Kidney tubule cell (primary cell): ENCODE data around the gene PIK3AP1.

Experiments
- DNase-seq: peaks from one replicate; pipeline ENCODE4 v3.0.0-alpha.2; 2018; ENCODE audit warnings: low spot score

PIK3AP1 gene

DNA sequence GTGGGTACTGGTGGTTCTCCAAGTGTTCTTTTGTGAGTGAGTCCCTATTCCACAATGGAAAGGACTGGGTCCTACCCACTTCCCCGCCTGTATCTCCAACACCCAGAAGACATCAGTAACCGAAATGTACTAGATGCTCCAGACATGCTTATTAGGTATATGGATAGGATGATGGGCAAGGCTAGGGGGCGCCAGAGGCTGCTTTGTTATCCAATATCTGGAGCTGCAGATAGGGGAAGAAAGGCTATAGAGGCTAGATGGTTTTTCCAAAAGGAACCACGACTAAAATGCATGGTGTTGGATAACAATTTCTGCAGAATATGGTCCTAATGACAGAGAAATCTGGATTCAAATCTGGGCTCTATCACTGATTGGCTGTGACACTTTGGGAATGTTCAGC, 77.3 kb downstream of the PIK3AP1 start:
- DNase-seq, result peak; percentile 67

DNA sequence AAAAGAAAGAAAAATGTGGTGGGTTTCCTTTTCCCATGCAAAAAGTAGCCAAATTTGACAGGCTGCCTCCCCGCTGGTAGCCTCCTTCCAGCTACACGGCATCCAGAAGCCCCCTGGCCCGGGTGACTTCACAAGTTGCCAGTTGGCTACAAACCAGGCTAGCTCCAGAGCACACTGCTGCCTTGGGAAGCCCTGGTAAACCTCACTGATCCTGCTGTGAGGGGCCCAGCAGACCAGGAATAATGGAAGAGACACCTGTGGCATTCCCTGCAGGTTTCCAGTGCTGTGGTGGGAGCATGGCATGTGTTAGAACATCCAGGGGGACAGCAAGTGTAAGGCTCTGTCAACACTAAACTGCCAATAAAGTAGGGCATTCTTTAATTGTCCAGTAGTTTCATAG, 77.8 kb downstream of the PIK3AP1 start:
- no peak for DNase-seq

DNA sequence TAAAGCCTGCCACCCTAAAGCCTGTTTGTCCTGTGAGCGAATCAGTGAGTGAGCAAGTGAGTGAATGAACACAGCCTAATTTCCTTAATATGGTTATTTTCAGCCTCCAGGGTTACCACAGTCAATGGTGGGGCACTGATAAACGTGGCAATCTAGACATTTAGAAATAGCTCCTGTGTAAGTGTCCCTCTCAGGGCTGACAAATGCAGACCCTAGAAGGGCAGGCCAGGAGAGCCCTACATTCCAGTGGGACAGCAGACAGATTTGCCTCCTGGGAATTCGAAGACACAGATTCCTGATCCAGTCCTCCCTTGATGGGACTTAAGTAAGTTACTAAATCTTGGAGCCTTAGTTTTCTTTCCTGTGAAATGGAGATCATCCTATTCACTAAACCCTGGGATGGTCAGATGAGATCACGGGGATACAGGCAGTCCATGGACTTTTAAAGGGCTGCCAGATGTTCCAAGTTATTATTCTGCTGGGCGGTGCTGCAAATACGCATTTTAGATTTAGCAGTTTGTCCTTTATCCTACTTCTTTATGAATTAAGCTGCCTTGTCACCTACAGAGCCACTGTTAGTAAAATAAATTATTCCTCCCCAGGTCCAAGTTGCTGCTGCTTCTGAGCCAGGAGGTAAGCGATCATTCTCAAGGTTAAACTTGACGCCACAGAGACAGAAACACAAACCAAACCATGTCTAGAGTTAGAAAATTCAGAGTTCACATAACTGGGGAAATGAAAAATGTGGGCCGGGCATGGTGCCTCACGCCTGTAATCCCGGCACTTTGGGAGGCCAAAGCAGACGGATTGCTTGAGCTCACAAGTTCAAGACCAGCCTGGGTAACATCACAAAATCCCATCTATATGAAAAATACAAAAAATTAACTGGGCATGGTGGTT, 78.7 kb downstream of the PIK3AP1 start:
- DNase-seq, result no peak

DNA sequence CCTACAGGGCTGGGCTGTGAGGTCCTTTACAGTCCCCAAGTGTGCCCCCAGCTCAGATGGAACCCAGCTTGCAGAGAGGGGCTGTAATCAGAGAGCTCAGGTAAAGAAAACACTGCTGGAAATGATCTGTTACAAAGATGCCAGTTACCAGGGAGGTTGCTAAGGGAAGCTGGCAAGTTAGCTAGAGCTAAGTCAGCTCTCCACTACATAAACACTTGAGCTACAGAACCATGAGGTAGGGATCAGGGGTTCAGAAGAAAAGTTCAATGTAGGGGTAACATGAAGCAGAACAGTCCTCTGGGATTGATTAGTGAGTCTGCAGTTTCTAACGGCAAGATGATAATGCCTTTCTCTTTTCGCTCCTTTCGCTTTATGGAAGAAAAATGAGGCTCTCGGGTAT, 80.4 kb downstream of the PIK3AP1 start:
- DNase-seq, result no peak

DNA sequence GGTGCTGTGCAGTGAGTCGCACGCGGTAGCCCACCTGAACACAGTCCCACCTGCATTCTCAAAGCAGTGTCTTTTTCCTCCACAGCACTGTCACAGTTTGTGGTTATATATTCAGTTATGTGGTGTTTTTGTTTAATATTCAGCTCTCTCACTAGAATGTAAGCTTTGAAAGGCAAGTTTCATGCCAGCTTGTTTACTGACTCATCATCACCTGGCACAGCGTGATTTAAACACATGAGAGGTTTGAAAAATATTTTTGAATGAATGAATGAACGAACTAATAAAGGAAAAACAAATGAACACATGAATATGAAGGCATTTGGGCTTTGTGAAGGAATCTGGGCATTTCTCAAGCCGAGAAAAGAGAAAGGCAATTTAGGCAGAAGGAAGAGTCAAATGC, 81.6 kb downstream of the PIK3AP1 start:
- peak; percentile 36 for DNase-seq

DNA sequence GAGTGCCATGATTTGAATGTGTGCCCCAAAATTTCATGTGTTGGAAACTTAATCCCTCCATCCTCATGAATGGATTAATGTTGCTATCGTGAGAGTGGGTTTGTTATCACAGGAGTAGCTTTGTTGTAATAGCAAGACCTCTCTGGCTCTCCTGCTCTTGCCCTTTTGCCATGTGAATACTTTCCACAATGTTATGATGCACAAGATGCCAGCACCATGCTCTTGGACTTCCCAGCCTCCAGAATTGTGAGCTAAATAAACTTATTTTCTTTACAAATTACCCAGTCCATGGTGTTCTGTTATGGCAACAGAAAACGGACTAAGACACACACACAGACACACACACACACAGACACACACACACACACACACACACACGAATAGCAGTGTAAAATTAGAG, 82.2 kb downstream of the PIK3AP1 start:
- DNase-seq, result no peak

DNA sequence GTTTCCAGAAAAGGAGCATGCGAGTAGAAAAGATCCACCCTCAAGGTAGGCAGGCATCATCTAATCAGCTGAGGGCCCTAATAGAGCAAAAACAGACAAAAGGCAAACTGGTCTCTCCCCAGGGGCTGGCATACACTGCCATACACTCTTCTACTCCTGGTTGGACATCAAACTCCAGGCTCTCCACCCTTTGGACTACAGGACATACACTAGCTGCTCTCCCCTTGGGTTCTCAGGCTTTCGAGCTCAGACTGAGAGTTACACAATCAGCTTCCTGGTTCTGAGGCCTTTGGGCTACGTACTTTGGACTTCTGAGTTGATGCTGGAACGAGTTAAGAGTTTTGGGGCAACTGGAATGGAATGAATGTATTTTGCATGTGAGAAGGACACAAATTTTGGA, 82.6 kb downstream of the PIK3AP1 start:
- DNase-seq, result no peak

DNA sequence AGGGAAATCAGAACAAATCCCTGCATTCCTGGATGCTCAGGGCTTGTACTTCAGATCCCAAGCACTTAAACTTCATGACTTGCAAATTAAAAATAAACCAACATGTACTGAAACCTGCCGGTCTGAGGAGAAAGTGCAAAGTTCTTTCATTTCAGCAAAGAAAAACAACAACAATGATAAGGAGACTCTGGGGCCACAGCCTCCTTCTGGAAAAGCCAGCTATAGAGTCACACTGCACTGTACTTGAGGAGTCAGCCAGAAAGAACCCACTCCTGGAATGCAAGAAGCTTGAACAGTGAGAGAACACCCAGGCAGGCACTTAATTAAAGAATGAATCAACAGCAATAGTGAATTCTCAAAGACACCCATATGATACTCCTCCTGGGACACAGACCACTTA, 83.8 kb downstream of the PIK3AP1 start:
- DNase-seq, result peak; percentile 39

DNA sequence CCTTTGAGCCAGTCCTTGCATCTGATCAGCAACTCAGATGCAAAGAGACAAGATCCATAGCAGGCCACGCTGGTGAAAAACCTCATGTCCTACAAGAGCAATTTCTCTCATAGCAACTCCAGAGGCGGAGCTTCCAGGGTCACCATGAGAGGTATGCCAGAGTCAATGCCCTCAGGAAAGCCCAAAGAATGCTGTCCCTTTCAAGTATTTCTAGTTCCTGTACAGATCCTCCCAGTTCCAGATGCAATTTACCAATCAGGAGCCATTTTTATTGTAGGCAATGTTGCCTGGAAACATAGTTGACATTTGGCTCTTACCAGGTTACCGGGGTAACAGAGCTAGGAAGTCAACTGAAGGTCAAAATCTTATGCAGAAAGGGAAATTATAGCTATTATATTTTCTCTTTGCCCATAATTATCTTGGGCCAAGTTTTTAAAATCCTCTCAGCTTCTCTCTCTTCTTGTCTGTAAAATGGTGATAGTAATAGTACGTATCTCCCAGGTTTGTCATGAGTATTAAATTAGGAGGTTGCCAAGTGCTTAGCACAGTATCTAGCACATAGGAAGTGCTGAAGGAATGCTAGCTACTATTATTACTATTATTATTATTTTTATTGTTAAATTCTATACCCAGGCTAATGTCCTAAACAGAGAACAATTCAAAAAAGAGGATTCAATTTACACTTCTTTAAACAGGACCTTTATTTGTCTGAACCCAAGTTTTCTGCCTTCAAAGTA, 87.2 kb downstream of the PIK3AP1 start:
- no peak for DNase-seq

DNA sequence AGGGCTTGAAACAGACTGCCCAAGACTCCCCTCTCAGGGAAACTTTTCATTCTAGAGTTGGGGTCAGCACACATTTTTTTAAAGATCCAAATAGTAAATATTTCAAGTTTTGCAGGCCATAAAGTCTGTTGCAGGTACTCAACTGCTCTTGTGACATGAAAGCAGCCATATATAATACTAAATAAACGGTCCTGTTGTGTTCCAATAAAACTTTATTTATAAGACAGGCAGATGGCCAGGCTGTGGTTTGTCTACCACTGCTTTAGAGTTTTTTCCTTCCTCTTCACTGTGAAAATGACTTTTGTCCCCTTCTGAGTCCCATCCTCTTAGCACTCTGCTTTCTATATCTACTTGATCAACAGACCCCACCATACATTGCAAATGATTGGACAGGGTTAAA, 93.0 kb downstream of the PIK3AP1 start:
- no peak for DNase-seq

DNA sequence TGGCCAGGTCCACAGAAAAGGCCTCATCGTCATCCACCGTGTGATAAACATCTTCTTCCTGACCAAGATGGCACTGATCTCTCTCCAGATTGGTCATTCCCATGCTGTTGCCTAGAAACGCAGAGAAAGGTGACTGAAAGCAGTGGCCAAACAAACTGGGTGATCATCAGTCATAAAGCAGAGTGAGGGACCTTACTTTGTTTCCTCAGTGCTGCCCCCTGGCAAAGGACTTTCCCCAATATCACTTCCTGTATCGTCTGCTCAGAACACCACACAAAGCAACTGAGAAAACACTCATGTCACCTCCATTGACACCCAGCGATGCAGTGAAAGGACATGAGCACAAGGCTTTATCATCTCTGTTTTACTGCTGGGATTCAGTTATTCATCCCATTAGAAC, 93.5 kb downstream of the PIK3AP1 start:
- no peak for DNase-seq

DNA sequence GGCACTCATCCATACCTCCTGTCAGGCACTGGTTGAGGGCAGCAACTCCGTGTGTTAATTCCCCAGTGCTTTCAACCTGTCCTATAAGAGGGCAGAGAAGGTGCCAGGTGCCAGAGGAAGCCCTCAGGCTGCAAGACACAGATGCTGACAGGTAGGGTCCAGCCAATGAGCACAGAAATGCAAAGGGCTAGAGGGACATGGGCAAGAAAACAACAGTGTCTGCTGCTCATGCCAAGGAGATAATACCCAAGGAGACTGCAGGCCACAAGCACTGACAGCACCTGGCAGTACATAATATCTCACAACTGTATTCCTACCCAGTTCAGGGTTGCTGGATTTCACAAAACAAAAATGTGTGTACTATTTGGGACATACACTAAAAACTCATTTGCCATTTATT, 95.1 kb downstream of the PIK3AP1 start:
- DNase-seq, result no peak

DNA sequence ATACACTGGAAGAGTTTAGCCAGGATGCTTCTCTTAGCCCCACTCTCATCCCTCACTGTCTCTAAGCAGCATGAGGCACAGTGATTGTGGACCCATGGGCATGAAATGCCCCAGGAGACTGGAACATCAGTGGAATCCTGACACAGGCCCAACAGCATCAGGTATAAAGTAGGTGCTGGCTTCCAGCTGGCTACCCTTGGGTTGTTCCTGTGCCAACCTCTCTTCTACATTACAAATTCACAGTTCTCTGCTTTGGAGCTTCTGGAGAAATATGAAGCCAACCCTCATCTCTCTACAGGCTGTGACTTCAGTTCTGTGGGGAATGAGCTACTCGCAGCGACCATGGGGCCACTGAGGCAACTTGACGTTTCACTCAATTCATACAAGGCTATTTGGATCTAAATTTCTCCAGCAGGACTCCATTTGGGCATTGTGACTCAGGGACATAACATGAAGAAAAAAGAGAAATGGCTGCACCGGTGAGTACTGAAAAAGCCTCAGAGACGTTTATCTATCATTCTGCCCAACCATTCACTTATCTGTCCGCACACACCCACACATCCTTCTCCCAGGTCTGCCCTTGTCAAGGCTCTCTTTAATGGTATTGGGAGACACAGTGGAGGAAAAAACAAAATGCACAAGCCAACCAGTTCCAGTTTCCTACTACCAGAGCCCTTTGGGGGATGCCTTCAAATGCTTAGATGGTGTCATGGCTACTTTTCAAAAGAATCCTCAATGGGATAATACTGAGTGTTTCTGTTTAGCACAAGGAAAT, 98.1 kb downstream of the PIK3AP1 start:
- DNase-seq, result no peak

DNA sequence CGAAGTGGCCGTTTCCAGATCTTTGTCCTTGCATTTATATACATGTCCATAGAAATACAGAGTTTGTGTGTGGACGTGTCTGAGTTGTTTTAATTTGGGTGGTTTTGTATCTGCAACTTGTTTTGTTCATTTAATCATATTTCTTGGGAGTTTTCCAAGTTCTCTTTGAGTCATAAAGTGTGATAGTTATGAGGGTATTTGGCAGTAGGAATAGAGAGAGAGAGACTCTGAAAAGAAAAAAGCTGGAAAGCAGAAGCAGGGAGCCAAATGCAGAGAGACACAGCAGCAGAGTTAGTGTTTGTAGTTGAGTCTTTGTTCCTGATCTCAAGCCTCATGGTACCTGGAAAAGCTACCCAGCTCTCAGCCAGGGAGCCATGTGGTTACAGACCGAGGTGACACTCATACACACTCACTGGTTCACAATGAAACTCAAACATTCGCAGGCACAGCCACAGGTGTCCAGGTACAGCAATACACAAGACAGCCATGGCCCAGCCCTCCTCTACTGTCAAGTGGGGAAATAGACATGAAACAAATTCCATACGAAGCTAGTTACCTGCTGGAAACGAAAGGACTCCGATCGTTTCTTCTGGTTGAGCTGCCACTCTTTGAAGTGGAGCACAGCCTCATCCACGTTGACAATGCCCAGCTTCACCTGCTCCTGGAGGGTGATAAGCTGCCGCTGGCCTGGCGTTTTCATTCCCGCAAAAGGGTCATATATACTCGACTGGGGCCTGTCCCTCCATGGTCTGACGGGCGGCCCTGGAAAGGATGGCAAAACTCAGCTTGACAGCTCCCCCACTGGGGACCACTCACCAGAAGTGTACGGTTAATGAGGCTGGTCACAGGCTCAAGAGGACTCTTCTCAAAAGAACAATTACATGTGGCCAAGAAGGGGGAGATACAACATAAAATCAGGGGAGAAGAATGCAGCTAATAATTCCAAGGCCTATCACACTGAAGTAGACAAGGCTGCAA, 100.2 kb downstream of the PIK3AP1 start:
- DNase-seq, result no peak

DNA sequence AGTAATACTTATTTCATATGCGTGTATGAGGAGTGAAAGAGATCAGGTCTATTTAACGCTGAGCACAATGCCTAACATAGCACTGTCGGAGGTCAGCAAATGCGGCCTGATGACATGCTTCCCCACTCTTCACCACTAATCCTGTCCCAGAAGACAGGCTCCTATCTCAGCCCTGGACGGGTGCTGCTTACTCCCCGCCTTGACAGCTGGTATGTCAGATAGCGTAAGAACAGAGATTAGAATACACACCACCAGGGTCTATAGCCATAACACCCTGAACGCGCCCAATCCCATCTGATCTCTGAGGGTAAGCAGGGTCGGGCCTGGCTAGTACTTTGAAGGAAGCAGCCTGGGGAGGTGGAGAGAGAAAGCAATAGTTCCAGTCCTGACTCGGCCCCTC, 101.2 kb downstream of the PIK3AP1 start:
- no peak for DNase-seq

DNA sequence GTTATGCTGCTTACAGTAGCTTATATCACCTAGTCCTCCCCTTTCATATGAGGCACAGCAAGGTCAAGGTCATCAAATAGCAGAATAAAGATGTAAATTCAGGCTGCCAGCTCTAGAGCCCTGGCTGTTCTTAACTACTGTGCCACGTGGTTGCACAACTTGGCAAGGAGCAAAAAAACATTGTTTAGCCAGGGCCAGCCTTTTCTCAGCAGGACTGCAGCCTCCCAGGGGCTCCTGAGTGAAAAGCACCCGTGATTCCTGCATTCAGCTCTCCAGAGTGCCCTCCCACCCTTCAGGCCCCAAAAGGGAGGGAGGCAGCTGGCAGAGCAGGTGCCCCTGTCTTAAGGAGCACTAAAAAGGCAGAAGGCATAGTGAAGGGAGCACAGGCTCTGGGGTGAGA, 101.7 kb downstream of the PIK3AP1 start:
- DNase-seq, result no peak

DNA sequence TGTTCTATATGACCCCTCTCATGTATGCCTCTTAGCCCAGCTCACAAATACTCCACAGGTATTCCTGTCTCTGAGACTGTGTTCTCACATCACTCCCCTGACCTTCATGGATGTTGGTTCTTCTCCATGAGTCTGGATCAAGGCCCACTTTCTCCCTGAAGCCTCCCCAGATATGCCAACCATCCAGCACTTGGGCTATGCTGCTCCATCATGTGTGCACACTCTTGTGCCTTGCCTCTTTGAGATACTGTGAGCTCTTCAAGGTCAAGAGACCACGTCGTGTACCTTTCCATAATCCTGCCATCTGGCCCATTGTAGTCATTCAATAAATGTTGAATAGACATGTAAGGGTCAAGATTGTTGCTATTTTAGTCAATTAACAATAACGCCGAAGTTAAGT, 103.4 kb downstream of the PIK3AP1 start:
- DNase-seq, result no peak

DNA sequence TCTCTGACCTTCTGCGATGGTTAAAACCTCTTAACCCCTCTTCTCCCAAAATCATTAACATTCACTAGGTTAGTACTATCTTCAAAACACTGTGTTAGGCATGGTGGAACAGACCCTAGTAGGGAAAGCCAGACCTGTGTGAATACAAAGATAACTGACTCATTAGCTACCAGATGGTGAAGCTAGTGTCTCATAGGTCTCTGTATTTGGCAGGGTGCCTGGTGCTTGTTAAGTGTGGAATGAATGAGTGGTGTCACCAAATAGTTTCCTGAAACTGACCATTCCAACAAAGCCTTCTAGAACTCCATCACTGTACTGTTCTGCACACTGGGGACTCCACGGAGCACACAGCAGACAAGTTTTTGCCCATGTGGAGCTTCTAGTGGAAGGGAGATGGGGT, 105.8 kb downstream of the PIK3AP1 start:
- peak; percentile 96 for DNase-seq

DNA sequence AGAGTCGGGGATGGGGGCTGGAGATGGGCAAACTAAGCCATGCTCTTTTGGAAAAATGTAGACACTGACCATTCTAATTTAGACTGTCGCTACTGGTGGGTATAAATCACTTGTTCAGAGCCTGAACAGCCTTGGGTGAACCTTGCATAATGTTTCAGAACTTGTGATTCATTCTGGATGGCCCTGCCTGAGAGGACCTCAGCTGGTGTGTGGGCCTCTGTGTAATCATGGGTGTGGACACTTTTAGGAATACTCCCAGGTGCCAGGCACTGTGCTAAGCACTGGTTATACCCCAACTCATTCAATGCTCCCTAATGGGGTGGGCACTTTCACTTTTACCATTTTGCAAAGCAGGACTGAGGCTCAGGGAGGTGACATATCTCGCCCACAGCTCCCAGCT, 106.7 kb downstream of the PIK3AP1 start:
- DNase-seq, result peak; percentile 17

DNA sequence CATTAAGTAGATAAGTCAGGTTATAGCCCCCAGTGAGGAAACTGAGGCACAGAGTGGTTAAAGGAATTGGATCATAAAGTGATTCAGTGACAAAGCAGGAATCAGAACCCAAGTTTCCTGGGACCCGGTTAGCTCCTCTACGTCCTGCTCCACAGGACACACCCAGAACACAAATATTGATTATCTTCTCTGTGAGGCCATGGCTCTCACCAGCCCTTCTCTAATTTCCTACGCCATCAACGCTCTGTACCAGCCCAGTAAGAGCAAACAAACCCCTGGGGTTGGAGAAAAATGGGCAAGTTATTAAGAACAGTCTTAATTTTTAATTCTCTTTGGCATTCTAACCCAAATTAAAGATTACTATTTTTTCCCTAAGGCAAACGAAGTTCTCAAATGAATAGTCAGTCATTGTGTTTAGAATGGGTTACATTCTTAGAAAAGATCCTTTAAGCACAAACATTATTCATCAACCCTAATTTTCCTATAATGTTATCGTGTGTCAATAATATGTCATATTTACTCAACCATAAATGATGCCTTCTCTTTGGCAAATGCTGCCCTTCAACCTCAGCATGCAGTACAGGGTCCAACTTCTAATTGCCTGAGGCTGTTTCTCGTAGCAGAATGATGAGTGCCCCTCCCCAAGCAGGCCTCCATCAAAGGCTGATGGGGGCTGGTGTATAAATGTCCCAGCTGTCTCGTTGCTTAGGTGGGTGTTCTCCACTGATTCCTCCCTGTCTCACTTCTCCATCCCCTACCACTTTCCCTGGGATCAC, 108.1 kb downstream of the PIK3AP1 start:
- no peak for DNase-seq

DNA sequence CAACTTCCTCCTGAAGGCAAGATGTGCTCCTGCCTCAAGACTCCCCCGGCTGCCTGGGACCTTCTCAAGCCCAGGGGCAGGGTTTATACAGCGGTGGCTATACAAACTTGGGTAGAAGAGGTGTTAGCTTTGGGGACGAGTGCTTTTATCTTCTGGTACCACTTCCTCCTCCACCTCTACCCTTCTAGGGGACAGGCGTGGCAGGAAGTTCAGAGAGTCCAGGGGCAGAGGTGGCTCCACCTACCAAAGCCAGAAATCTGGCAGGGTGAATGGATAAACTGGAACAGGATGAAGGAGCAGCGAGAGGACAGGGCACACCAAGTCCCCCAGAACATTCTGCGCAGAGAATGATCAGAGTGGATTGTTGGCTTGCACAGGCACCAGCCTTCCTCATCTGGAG, 109.5 kb downstream of the PIK3AP1 start:
- no peak for DNase-seq
